ENCODE data around the gene GZMH.
A peak's percentile ranks its signal among the peaks of the same experiment; 100 is the strongest.
"Not testable (repeated sequence)": the region's sequence is repeated elsewhere in the genome, so short reads cannot be mapped to it uniquely, and the experiment has no call there.

Gene GZMH

DNA sequence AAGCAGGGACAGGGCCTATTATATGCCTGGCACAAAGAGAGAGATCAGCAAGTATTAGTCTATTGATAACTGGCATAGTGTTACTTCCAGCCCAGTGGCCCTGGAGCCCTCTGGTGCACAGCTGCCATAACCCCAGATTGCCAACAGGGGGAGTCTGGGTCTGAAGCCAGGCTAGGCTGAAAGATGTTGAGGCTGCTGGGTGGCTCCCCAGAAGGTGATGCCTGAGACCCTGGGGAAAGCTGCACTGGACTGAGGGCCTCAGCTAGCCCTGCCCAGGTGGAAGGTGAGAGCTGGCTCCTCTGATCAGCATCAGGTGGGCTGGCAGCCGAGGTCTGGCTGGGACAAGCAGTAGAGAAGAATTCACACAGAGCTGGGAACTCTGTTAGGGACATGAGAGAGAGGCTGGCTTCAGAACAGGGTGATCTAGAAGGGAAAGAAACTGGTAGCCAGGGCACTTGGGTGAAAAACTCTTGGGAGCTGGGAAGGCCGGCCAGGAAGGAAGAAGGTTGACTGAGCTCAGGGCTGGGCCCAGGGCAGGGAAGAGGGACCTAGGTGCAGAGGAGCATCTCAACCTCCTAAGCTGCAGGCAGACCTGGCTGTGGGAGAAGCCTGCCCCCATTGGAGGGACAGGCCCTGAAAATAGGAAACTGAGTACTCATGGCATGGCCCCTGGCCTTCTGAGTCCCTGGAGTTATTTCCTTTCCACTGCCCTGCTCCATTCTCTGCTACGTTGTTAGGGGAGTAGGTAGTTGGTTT lies 3.9 kb downstream of the GZMH start:
- no peak for DNase-seq (ENCODE audit: low read depth)
- no peak overlapping the region for H3K4me3 ChIP-seq (ENCODE audit: low read depth, low read length)

DNA sequence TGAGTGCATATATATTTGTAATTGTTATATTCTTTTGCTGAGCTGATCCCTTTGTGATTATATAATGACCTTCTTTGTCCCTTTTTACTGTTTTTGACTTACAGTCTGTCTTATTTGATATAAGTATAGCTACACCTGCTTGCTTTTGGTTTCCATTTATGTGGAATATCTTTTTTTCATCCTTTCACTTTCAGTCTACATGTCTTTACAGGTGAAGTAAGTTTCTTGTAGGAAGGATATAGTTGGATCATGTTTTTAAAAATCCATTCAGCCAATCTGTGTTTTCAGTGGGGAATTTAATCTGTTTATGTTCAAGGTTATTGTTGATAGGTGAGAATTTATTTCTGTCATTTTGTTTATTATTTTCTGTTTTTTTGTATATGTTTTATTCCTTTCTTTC lies 12.1 kb downstream of the GZMH start:
- H3K4me3 ChIP-seq (ENCODE audit: low read depth, low read length): no peak overlapping the region
- no peak for DNase-seq (ENCODE audit: low read depth)

GRCh38 chr14:24595073-24595808 lies 14.2 kb downstream of the GZMH start:
- no peak overlapping the region for H3K4me3 ChIP-seq (ENCODE audit: low read depth, low read length)
- DNase-seq (ENCODE audit: low read depth): no peak

GRCh38 chr14:24591004-24591403 lies 18.5 kb downstream of the GZMH start:
- DNase-seq (ENCODE audit: low read depth); H3K4me3 ChIP-seq (ENCODE audit: low read depth, low read length): not testable (repeated sequence)

GRCh38 chr14:24584402-24584801 lies 25.1 kb downstream of the GZMH start:
- H3K4me3 ChIP-seq (ENCODE audit: low read depth, low read length); DNase-seq (ENCODE audit: low read depth): not testable (repeated sequence)

- no peak for DNase-seq (ENCODE audit: low read depth)
- H3K4me3 ChIP-seq (ENCODE audit: low read depth, low read length): no peak overlapping the region
These were observed 30.9 kb downstream of the GZMH start for GRCh38 chr14:24578558-24578957.

- no peak for DNase-seq (ENCODE audit: low read depth)
- no peak overlapping the region for H3K4me3 ChIP-seq (ENCODE audit: low read depth, low read length)
These were observed 32.7 kb downstream of the GZMH start for GRCh38 chr14:24576771-24577170.

DNA sequence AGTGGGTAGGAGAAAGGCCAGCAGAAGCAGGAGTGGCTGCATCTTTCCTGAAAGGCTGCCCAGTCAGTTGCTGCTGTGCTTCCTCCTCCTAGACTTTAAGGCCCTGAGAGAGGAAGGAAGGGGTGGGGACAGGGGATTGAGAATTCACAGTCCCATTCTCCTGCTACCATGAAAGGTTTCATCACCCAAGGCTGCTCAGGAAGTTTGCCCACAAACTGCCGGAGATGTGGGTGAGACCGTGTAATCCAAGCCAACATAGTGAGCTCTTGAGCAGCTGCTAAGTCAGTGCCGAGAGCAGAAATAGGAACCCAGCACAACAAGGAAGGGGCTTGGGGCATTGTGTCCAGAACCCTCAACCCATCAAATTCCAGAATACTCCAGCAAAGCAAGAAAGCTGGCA lies 33.3 kb downstream of the GZMH start, which contains the start of gene CTSG:
Gene CTSG, minus strand, starts transcription at position 69 of the 400 bp plus-strand sequence. Its CDS starts 27 bp downstream, at position 42.
- DNase-seq (ENCODE audit: low read depth): no peak

GRCh38 chr14:24574206-24574774 lies 35.2 kb downstream of the GZMH start:
- no peak for DNase-seq (ENCODE audit: low read depth)
- no peak overlapping the region for H3K4me3 ChIP-seq (ENCODE audit: low read depth, low read length)

More for the DNA sequence above, 33.3 kb downstream of the GZMH start, which contains the start of gene CTSG:
- H3K4me3 ChIP-seq (ENCODE audit: low read depth, low read length): no peak within 1 kb of the TSS

- H3K4me3 ChIP-seq (ENCODE audit: low read depth, low read length): no peak overlapping the region
- DNase-seq (ENCODE audit: low read depth): no peak
These were observed 43.2 kb downstream of the GZMH start for GRCh38 chr14:24566318-24566717.

DNA sequence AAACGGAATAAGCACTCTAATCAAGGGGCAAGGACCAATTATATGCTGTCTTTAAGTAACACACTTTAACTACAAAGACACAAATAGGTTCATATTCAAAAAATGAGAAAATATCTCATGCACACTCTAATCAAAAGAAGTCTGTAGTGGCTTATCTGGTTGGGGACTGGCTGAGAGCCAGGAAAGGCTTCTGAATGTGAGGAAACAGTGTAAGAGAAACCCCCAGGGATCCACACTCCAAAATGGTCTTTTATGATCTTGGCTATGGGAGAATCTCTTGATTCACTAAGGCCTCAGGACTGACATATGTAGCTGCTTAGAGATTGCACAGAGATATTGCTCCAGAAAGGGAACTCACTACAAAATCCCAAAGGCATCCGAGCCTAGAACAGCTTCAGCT lies 43.7 kb downstream of the GZMH start:
- DNase-seq (ENCODE audit: low read depth): no peak
- H3K4me3 ChIP-seq (ENCODE audit: low read depth, low read length): no peak overlapping the region

DNA sequence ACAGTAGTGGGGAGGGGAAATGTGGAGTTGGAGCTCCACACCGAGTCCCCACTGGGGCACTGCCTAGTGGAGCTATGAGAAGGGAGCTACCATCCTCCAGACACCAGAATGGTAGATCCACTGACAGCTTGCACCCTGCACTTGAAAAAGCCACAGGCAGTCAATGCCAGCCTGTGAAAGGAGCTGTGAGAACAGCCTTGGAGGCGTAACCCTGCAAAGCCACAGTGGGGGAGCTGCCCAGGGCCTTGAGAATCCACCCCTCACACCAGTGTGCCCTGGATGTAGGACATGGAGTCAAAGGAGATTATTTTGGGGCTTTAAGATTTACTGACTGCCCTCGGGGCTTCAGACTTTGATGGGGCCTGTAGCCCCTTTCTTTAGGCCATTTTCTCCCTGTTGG lies 46.0 kb downstream of the GZMH start:
- no peak for DNase-seq (ENCODE audit: low read depth)
- H3K4me3 ChIP-seq (ENCODE audit: low read depth, low read length): no peak overlapping the region

DNA sequence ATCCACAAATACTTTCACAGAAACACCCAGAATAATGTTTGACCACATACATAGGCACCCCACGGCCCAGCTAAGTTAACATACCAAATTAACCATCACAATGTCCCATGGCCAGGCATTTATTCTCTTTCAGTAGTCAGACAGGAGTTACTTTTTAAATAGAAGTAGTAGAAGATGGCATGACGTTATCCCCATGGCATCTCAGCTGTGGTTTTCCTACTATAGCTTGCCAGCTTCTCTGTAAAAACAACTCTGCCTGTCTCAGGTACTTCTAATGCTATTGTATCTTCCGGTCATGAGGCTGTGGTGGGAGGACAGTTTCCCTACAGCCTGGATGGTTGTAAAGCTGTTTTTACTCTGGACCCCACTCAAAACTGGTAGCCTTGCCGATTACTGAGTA lies 52.7 kb downstream of the GZMH start:
- peak; percentile 0 for DNase-seq (ENCODE audit: low read depth)
- no peak overlapping the region for H3K4me3 ChIP-seq (ENCODE audit: low read depth, low read length)

Measured in skeletal muscle cell (primary cell).